Measurements from ENCODE around the gene S100A6.
A peak's percentile ranks its signal among the peaks of the same experiment; 100 is the strongest.

The S100A6 gene

GRCh38 chr1:153569465-153569864, 33.7 kb upstream of the S100A6 start:
- TF ChIP-seq, protein P1, sequence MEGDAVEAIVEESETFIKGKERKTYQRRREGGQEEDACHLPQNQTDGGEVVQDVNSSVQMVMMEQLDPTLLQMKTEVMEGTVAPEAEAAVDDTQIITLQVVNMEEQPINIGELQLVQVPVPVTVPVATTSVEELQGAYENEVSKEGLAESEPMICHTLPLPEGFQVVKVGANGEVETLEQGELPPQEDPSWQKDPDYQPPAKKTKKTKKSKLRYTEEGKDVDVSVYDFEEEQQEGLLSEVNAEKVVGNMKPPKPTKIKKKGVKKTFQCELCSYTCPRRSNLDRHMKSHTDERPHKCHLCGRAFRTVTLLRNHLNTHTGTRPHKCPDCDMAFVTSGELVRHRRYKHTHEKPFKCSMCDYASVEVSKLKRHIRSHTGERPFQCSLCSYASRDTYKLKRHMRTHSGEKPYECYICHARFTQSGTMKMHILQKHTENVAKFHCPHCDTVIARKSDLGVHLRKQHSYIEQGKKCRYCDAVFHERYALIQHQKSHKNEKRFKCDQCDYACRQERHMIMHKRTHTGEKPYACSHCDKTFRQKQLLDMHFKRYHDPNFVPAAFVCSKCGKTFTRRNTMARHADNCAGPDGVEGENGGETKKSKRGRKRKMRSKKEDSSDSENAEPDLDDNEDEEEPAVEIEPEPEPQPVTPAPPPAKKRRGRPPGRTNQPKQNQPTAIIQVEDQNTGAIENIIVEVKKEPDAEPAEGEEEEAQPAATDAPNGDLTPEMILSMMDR (IDR thresholded peaks at IDR 0.05; ENCODE audit: low read depth, low read length, missing control alignments) = no peak
- in situ Hi-C loops (cut with HindIII; ENCODE audit: low sequenced_read_pairs) = no loop called here
- no peak overlapping the region for H3K4me3 ChIP-seq (ENCODE audit: low read depth, low read length)
- DNase-seq (ENCODE audit: low read depth) = no peak

GRCh38 chr1:153568367-153569099, 32.7 kb upstream of the S100A6 start:
- TF ChIP-seq, protein P1 (IDR thresholded peaks at IDR 0.05; ENCODE audit: low read depth, low read length, missing control alignments) = peak; percentile 98
- DNase-seq (ENCODE audit: low read depth) = peak; percentile 73
- in situ Hi-C loops (cut with HindIII; ENCODE audit: low sequenced_read_pairs) = no loop called here
- no peak overlapping the region for H3K4me3 ChIP-seq (ENCODE audit: low read depth, low read length)

GRCh38 chr1:153567621-153568366, 32.0 kb upstream of the S100A6 start:
- no peak for DNase-seq (ENCODE audit: low read depth)
- in situ Hi-C loops (cut with HindIII; ENCODE audit: low sequenced_read_pairs) = no loop called here
- TF ChIP-seq, protein P1 (IDR thresholded peaks at IDR 0.05; ENCODE audit: low read depth, low read length, missing control alignments) = no peak
- no peak overlapping the region for H3K4me3 ChIP-seq (ENCODE audit: low read depth, low read length)

DNA sequence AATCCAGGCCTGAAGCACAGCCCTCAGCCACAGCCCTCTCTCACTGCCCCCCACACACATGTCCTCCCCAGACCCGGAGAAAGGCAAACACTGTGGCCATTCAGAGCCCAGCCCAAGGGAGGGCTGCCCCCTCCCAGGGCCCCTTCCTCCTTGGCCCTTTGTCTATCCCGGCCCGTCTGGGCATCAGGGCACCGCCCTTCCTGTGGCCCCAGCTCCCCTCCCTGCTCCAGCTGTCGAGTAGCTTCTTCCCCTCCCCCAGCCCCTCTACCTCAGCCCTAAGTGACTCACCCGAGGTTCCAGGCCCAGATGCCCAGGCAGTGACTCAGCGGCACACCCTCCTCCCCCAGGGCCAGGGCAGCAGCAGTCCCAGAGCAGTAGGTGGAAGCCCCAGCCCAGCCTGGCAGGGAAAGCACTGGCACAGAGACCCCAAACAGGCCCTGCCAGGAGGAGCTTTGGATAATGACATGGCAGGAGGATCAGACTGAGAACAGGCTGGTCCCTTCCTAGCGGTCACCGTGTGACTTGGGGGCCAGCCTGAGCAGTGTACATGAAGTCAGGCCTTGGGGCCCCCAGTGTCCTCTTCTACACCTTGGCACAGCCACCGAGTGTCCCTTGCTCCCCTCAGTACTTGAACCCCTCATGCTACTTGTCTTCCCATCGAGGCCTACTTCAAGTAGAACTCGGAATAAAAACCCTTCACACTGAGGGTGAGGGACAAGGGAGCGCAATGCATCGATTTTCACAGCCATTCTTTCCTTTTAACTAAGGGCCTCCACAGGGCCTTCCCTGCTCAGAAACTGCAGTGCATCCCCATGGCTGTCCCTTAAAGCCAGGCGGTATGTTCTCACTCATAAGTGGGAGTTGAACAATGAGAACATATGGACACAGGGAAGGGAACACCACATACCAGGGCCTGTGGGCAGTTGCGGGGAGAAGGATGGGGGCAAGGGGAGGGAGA, 30.9 kb upstream of the S100A6 start:
- DNase-seq (ENCODE audit: low read depth) = peak; percentile 91
- TF ChIP-seq, protein P1 (IDR thresholded peaks at IDR 0.05; ENCODE audit: low read depth, low read length, missing control alignments) = no peak
- in situ Hi-C loops (cut with HindIII; ENCODE audit: low sequenced_read_pairs) = no loop called here
- H3K4me3 ChIP-seq (ENCODE audit: low read depth, low read length) = no peak overlapping the region

GRCh38 chr1:153565529-153566374, 30.0 kb upstream of the S100A6 start, which contains the start of gene S100A2:
Gene S100A2 (minus strand): TSS chr1:153565844. CDS start chr1:153563877, 1,967 bp downstream.
- TF ChIP-seq, protein P1 (IDR thresholded peaks at IDR 0.05; ENCODE audit: low read depth, low read length, missing control alignments) = no peak
- DNase-seq (ENCODE audit: low read depth) = peak; percentile 87
- no peak within 1 kb of the TSS for H3K4me3 ChIP-seq (ENCODE audit: low read depth, low read length)
- in situ Hi-C loops (cut with HindIII; ENCODE audit: low sequenced_read_pairs) = no loop called here

All from astrocyte of the cerebellum (primary cell).